GM18519 (cell line): Measurements from ENCODE around the gene PTGDR2.

ENCODE experiments used
- ATAC-seq: cut with Tn5 transposase; IDR thresholded peaks from one replicate; pipeline ENCODE4 v1.9.1; 2021; ENCODE audit warnings: mild to moderate bottlenecking, moderate library complexity; ENCODE audit not compliant: unreplicated experiment, low FRiP score

The PTGDR2 gene

GRCh38 chr11:60816590-60817157 is 39.1 kb downstream of the PTGDR2 start:
- ATAC-seq, result no peak

GRCh38 chr11:60814112-60814511 is 41.6 kb downstream of the PTGDR2 start:
- ATAC-seq, result no peak

- no peak for ATAC-seq
These were observed 42.4 kb downstream of the PTGDR2 start for GRCh38 chr11:60813324-60813723.

GRCh38 chr11:60810569-60810968 is 45.2 kb downstream of the PTGDR2 start:
- no peak for ATAC-seq

GRCh38 chr11:60810151-60810550 is 45.6 kb downstream of the PTGDR2 start:
- ATAC-seq, result no peak

GRCh38 chr11:60809691-60810090 is 46.1 kb downstream of the PTGDR2 start:
- ATAC-seq, result no peak

GRCh38 chr11:60809249-60809648 is 46.5 kb downstream of the PTGDR2 start:
- no peak for ATAC-seq

GRCh38 chr11:60803273-60803936 is 52.3 kb downstream of the PTGDR2 start:
- no peak for ATAC-seq

GRCh38 chr11:60801194-60801593 is 54.6 kb downstream of the PTGDR2 start:
- no peak for ATAC-seq
